ENCODE measurements around the gene FGFBP2. TPM values are rescaled to one million over a fixed set of nuclear protein-coding genes. Genes with fewer than 3 reads are reported as not detected.

The FGFBP2 gene
- total and polyA plus RNA-seq, 2 experiments from 2014 or later: 0.18 to 0.56 TPM

GRCh38 chr4:15921592-15921932 lies 41.4 kb downstream of the FGFBP2 start:
- Mint-ChIP-seq H3K36me3 (ENCODE audit: low read depth) (no peaks in the 10 kb centered on the region), H3K9me3 (peaks cover 2% of the 10 kb centered on the region; the same call in 1 of the 3 replicates), H3K4me3 (no peak overlapping the region), H3K27ac (no peak overlapping the region), H3K27me3 (ENCODE audit: insufficient read depth, low read depth, poor library complexity) (peaks cover 4% of the 10 kb centered on the region), H3K4me1 (no peaks in the 10 kb centered on the region)
- no peak overlapping the region for H2AFZ ChIP-seq
- H4K20me1 ChIP-seq (replicated peaks; ENCODE audit: insufficient read depth): no peaks in the 10 kb centered on the region
- H3K4me2 ChIP-seq: no peak overlapping the region
- H3K9me2 ChIP-seq (ENCODE audit: insufficient read depth): no peaks in the 10 kb centered on the region; the same call in 1 of the 2 replicates
- H3K36me3 ChIP-seq (ENCODE audit: insufficient read depth): no peaks in the 10 kb centered on the region
- H3K27me3 ChIP-seq (ENCODE audit: insufficient read depth): no peaks in the 10 kb centered on the region
- no peaks in the 10 kb centered on the region for H3F3A ChIP-seq (replicated peaks; ENCODE audit: low read depth)
- DNase-seq (ENCODE audit: low spot score) (no peak), ATAC-seq (no peak)
- H3K79me2 ChIP-seq (replicated peaks; ENCODE audit: insufficient read depth): no peaks in the 10 kb centered on the region
- H3K4me1 ChIP-seq (ENCODE audit: insufficient read depth): no peaks in the 10 kb centered on the region
- no peak overlapping the region for H3K27ac ChIP-seq (ENCODE audit: low read depth)
- TF ChIP-seq REST (IDR thresholded peaks at IDR 0.05; ENCODE audit: unreplicated experiment) (no peak), CTCF (conservative IDR thresholded peaks at IDR 0.05; ENCODE audit: low read depth in 2 of 2) (no peak), ETS1 (IDR thresholded peaks at IDR 0.05) (no peak), JUNB (IDR thresholded peaks at IDR 0.05; ENCODE audit: unreplicated experiment) (no peak), ZNF331 (CRISPR knock-in tag; IDR thresholded peaks at IDR 0.05; ENCODE audit: low read depth) (no peak), NANOG (IDR thresholded peaks at IDR 0.05; ENCODE audit: borderline replicate concordance) (no peak), EZH2phosphoT487 (IDR thresholded peaks at IDR 0.05; ENCODE audit: unreplicated experiment) (no peak), EZH2 (IDR thresholded peaks at IDR 0.05; ENCODE audit: low read depth, unreplicated experiment) (no peak), POLR2AphosphoS5 (IDR thresholded peaks at IDR 0.05; ENCODE audit: low read depth) (no peak), CREB1 (CRISPR knock-in tag; IDR thresholded peaks at IDR 0.05; ENCODE audit: low read depth) (no peak), ZNF114 (CRISPR knock-in tag; IDR thresholded peaks at IDR 0.05) (no peak), STAT1 (IDR thresholded peaks at IDR 0.05; ENCODE audit: unreplicated experiment) (no peak), ZNF462 (CRISPR knock-in tag; IDR thresholded peaks at IDR 0.05) (no peak)
- no peak overlapping the region for H3K4me3 ChIP-seq
